BLaER1 (cell line): ENCODE results near the gene HOXA7.
A peak's percentile ranks its signal among the peaks of the same experiment; 100 is the strongest.

Source experiments
- H3K27ac ChIP-seq: shearing (Covaris generic); formaldehyde crosslinking; 2 replicates; pipeline ENCODE4 v1.8.1; 2022
- H3K27me3 ChIP-seq: shearing (Covaris generic); formaldehyde crosslinking; 2 replicates; pipeline ENCODE4 v1.8.1; 2022
- H3K36me3 ChIP-seq: shearing (Covaris generic); formaldehyde crosslinking; 2 replicates; pipeline ENCODE4 v1.8.1; 2022
- H3K4me1 ChIP-seq: shearing (Covaris generic); formaldehyde crosslinking; 2 replicates; pipeline ENCODE4 v1.8.1; 2022
- H3K4me2 ChIP-seq: shearing (Covaris generic); formaldehyde crosslinking; 2 replicates; pipeline ENCODE4 v1.8.1; 2022
- H3K4me3 ChIP-seq: shearing (Covaris generic); formaldehyde crosslinking; 2 replicates; pipeline ENCODE4 v1.8.1; 2022
- H3K9ac ChIP-seq: shearing (Covaris generic); formaldehyde crosslinking; 2 replicates; pipeline ENCODE4 v1.8.1; 2022
- H3K9me3 ChIP-seq: shearing (Covaris generic); formaldehyde crosslinking; 2 replicates; pipeline ENCODE4 v1.8.1; 2022
- H4K20me1 ChIP-seq: shearing (Covaris generic); formaldehyde crosslinking; 2 replicates; pipeline ENCODE4 v1.8.1; 2022
- Cebpa-rat ChIP-seq: shearing (Covaris generic); IDR thresholded peaks from 2 replicates; pipeline ENCODE4 v1.8.1; 2022

HOXA7 gene

GRCh38 chr7:27200761-27201579 lies 44.5 kb upstream of the HOXA7 start:
- peaks cover 97% of the 10 kb centered on the region for H4K20me1 ChIP-seq
- H3K9ac ChIP-seq: no peak overlapping the region
- H3K27ac ChIP-seq: no peak overlapping the region
- H3K4me2 ChIP-seq: peak overlapping the region; percentile 93
- no peaks in the 10 kb centered on the region for H3K36me3 ChIP-seq
- no peak for TF ChIP-seq Cebpa-rat
- H3K27me3 ChIP-seq: peaks cover 100% of the 10 kb centered on the region
- H3K4me3 ChIP-seq: peak overlapping the region; percentile 67; the same call in 1 of the 2 replicates
- H3K4me1 ChIP-seq: peaks cover 28% of the 10 kb centered on the region
- peaks cover 6% of the 10 kb centered on the region; the same call in 1 of the 2 replicates for H3K9me3 ChIP-seq

- Histone ChIP-seq H3K4me1 (peaks cover 28% of the 10 kb centered on the region), H3K4me2 (peak within 1 kb of the TSS; percentile 93), H3K9ac (no peak within 1 kb of the TSS), H3K36me3 (no peaks in the 10 kb centered on the region), H3K27me3 (peaks cover 100% of the 10 kb centered on the region), H3K27ac (no peak within 1 kb of the TSS), H3K4me3 (peak within 1 kb of the TSS; percentile 67), H4K20me1 (peaks cover 97% of the 10 kb centered on the region), H3K9me3 (peaks cover under 1% of the 10 kb centered on the region; the same call in 1 of the 2 replicates)
- TF ChIP-seq Cebpa-rat: no peak
These were observed 43.6 kb upstream of the HOXA7 start, which contains the start of gene HOXA13 for GRCh38 chr7:27199849-27200760. Gene HOXA13, minus strand, starts transcription at chr7:27200091. Its CDS starts 14 bp downstream, at chr7:27200077.

- peaks cover 28% of the 10 kb centered on the region for H3K4me1 ChIP-seq
- H3K27ac ChIP-seq: no peak overlapping the region
- H3K9ac ChIP-seq: no peak overlapping the region
- H3K9me3 ChIP-seq: no peaks in the 10 kb centered on the region
- H3K27me3 ChIP-seq: peaks cover 100% of the 10 kb centered on the region
- no peaks in the 10 kb centered on the region for H3K36me3 ChIP-seq
- TF ChIP-seq Cebpa-rat: no peak
- peaks cover 97% of the 10 kb centered on the region for H4K20me1 ChIP-seq
- peak overlapping the region; percentile 67 for H3K4me3 ChIP-seq
- peak overlapping the region; percentile 93 for H3K4me2 ChIP-seq
These were observed 42.7 kb upstream of the HOXA7 start for GRCh38 chr7:27198871-27199801.

DNA sequence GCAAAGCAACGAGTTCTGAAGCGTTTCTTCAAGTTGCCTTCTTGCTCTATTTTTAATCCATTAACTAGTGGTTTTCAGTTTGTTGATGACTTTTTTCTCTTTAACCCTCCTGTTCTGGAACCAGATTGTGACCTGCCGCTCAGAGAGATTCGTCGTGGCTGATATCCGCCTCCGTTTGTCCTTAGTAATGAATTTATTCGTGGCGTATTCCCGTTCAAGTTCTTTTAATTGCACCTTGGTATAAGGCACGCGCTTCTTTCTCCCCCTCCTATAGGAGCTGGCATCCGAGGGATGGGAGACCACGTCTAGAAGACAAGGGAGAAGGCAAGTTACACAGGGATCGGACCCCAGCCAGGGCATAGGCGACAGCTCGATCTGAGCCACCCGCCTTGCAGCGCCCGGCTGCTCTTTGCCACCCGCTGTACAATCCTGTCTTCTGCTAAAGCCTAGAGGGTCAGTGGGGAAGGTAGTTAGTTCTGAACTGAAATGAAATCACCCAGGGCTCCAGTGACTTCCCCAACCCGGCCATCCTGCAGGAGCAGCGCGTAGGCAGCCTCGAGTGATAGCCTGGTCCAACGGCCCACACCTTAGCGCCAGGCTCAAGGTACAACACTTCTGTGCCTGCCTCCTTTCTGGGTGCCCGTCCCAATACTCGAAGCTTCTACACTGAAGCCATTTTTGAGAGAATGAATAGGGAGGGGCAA lies 41.8 kb upstream of the HOXA7 start:
- Histone ChIP-seq H3K4me1 (peaks cover 28% of the 10 kb centered on the region), H3K36me3 (no peaks in the 10 kb centered on the region), H3K9me3 (no peaks in the 10 kb centered on the region), H3K4me2 (no peak overlapping the region), H3K9ac (no peak overlapping the region), H3K27ac (no peak overlapping the region), H3K4me3 (no peak overlapping the region), H3K27me3 (peaks cover 100% of the 10 kb centered on the region), H4K20me1 (peaks cover 97% of the 10 kb centered on the region)
- TF ChIP-seq Cebpa-rat: no peak

DNA sequence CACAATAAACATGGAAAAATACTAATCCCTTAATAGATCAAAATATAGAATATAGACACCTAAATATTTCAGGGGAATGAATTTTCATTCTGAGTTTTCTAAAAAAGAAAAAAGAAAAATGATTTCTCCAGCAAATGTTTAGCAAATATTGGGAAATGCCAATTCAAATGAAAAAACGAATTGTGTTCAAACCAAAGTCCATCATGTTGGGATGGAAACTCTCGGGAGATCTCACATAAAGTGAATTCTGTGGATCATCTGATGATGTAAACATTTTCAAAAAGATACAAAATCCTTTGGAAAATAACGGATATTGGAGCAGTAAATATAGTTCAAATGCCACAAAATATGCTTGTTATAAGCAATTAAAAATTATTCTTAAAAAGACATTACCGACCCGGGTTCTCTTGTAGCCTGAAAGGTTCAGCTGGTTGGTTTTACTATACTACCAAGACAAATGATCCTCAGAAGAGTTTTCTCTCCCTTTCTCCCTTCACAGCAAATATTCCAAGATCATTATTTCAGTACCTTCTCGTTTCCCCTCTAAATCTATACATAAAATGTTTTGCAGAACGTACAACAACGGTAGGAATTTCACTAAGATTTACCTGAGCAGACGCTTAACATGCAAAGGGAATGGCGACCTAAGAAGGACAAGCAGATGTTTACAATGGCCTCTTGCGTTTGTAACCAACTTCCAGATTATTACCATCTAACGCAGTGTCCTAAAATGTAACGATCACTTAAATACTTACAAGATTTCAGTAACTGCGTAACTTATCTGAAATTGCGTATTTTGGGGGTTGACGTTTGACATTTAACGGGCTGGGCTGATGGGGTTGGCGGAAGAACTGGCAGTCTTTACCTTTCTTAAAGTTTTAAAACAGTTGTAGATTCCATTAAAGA lies 40.9 kb upstream of the HOXA7 start:
- Histone ChIP-seq H3K27me3 (peaks cover 100% of the 10 kb centered on the region), H3K4me2 (no peak overlapping the region), H3K4me3 (no peak overlapping the region), H3K4me1 (peaks cover 28% of the 10 kb centered on the region), H3K9me3 (no peaks in the 10 kb centered on the region), H3K9ac (no peak overlapping the region), H3K36me3 (no peaks in the 10 kb centered on the region), H4K20me1 (peaks cover 97% of the 10 kb centered on the region), H3K27ac (no peak overlapping the region)
- no peak for TF ChIP-seq Cebpa-rat

DNA sequence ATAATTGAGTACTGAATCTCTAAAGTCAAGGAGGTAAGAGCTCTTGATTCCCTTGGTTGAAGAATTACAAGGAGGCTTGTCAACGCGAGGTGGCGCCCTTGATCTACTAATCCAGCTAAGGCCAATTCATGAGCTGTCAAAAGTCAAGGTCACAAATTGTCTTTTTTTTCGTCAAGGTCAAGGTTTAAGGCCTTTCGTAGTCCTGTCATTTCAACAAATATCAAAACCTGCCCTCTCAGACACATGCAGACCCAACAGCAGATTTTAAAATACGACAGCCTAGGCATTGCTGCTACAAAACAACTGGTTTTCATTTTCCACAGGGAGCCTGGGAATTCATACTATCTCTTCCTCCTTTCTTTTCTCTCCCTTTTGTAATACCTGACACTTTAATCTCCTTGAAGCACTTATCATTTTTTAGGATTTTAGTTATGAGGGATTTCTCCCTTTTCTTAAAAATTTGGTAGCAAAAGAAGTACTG lies 39.9 kb upstream of the HOXA7 start:
- peaks cover 97% of the 10 kb centered on the region for H4K20me1 ChIP-seq
- no peak overlapping the region for H3K9ac ChIP-seq
- H3K4me1 ChIP-seq: peaks cover 25% of the 10 kb centered on the region
- H3K36me3 ChIP-seq: no peaks in the 10 kb centered on the region
- no peak overlapping the region for H3K4me3 ChIP-seq
- H3K27me3 ChIP-seq: peaks cover 100% of the 10 kb centered on the region
- no peak for TF ChIP-seq Cebpa-rat
- no peak overlapping the region for H3K4me2 ChIP-seq
- H3K27ac ChIP-seq: no peak overlapping the region
- H3K9me3 ChIP-seq: no peaks in the 10 kb centered on the region; the same call in 1 of the 2 replicates

DNA sequence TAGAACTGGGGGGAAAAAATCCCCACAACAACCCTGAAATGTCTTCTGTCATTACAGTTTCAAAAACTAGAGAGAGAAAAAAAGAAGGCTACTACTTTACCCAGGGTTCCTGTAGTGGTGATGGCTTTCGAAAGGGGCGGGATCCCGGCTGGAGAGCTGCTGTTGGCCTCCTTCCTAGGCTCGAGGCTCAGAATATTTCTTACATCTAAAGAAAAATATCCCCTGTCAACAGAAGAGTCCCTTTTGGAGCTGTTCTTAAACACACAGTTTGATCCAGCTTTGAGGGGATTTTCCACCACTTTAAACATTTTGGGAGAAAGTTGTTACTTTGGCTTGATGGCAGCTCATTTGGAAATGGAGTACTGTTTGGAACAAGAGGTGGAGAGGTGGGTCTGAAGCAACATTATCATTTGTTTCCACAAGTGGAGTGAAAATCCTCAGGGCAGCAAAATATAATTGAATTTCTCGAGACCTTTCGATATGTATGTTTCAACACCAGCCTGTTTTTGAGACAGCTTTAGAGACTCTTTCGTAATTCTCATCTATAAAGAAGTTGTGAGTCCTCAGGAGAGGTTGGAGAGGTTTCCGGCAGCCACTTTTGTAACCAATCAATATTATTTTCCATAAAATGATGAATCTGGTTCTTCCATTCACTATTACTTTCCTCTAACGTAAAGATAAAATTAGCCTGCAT lies 38.4 kb upstream of the HOXA7 start:
- peaks cover 10% of the 10 kb centered on the region for H3K4me1 ChIP-seq
- H3K9me3 ChIP-seq: no peaks in the 10 kb centered on the region; the same call in 1 of the 2 replicates
- no peak overlapping the region for H3K27ac ChIP-seq
- H3K36me3 ChIP-seq: no peaks in the 10 kb centered on the region
- peaks cover 100% of the 10 kb centered on the region for H3K27me3 ChIP-seq
- peaks cover 97% of the 10 kb centered on the region for H4K20me1 ChIP-seq
- no peak for TF ChIP-seq Cebpa-rat
- H3K4me3 ChIP-seq: no peak overlapping the region
- H3K9ac ChIP-seq: no peak overlapping the region
- H3K4me2 ChIP-seq: no peak overlapping the region
